GM10266 (cell line): ENCODE data around the gene FBLN2.

Experiments used
- DNase-seq: peaks from one replicate; pipeline ENCODE4 v3.0.0; 2012; ENCODE audit errors: extremely low spot score
- TF ChIP-seq, protein P1 (sequence below): IDR thresholded peaks from 2 replicates; pipeline ENCODE4 v1.5.1; 2012; ENCODE audit warnings: mild to moderate bottlenecking, low read depth; ENCODE audit not compliant: control insufficient read depth, insufficient read depth; ENCODE audit errors: missing control alignments

The FBLN2 gene

DNA sequence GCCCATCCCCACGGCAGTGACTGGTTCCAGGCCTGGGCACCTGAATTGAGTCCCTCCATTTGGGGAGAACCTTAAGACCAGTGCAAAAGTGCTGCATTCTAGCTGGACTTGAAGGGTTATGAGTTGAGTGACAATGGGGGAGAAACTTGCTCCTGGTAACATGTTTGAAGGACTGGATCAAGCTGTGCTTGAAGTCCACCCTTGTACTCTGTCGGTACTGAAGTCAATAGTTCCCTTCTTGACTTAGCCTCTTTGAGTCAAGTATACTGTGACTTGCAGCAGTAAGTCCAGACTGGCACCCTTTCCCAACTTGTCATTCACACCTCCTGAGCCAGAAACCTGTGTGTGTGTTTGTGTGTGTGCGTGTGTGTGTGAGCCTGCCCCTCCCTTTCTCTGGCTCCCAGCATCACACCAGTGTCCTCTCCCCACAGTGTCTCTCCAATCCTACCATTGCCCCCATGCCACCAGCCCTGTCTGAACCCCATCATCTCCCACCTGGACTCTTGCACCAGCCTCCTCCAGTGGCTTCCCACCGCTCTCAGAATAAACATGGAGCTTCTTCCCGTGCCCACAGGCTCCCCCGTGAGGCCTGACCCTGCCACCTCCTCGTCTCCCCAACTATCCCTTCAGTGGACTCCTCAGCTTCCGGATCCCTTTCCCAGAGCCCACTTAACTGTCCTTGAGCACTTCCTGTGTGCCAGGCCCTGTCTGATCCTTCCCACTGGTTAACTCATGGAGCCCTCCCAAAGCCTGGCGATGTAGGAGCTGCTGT is 10.2 kb upstream of the FBLN2 start:
- TF ChIP-seq, protein P1, sequence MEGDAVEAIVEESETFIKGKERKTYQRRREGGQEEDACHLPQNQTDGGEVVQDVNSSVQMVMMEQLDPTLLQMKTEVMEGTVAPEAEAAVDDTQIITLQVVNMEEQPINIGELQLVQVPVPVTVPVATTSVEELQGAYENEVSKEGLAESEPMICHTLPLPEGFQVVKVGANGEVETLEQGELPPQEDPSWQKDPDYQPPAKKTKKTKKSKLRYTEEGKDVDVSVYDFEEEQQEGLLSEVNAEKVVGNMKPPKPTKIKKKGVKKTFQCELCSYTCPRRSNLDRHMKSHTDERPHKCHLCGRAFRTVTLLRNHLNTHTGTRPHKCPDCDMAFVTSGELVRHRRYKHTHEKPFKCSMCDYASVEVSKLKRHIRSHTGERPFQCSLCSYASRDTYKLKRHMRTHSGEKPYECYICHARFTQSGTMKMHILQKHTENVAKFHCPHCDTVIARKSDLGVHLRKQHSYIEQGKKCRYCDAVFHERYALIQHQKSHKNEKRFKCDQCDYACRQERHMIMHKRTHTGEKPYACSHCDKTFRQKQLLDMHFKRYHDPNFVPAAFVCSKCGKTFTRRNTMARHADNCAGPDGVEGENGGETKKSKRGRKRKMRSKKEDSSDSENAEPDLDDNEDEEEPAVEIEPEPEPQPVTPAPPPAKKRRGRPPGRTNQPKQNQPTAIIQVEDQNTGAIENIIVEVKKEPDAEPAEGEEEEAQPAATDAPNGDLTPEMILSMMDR: no peak
- DNase-seq: no peak

DNA sequence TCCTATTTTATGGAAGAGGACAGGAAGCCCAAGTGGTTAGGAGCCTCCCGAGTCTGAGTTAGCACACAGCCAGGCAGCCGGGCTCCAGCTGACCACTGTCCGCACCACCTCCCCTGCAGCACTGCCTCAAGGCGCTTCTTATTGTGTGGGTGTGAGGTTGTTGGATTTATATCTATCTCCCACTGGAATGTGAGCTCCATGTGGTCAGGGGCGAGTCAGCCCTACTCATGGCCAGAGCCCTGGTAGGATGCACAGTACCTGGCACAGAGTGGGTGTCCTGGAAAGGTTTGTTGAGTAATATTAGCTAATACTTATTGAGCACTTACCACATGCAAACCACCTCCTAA is 9.7 kb upstream of the FBLN2 start:
- TF ChIP-seq, protein P1: no peak
- no peak for DNase-seq

GRCh38 chr3:13539671-13540070 is 9.3 kb upstream of the FBLN2 start:
- TF ChIP-seq, protein P1: no peak

DNA sequence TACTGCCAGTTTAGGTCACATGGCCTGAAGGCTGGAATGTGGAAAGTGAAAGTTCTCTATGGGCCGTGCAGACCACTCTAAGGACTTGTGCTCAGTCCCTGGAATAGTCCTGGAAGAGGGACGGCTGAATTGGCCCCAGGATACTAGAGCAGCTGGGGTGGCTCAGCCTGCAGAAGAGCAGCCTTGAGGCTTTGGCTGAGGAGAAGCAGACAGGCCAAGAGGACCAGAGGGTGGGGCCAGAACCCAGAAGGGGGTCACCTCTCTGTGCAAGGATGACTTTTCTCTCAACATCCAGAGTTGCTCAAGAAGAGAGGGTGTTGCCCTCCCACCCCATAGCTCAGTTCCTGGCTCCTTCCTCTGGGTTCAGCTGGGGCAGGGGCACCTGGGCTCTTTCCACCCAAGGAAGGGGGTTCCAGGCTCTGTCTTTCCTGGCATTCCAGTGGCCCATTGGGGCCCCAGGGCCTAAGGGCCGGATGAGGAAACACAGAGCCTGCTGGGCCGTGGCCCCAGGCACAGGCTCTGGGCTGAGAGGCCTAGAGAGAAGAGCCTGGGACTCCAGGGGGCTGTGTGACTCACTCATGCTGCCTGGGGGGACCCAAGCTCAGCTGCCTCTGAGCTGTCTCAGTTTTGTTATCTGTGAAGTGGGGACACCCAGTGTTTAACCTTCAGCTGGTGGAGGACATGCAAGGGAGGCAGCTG is 8.5 kb upstream of the FBLN2 start:
- TF ChIP-seq, protein P1: no peak
- no peak for DNase-seq

More at GRCh38 chr3:13539671-13540070, 9.3 kb upstream of the FBLN2 start:
- no peak for DNase-seq

DNA sequence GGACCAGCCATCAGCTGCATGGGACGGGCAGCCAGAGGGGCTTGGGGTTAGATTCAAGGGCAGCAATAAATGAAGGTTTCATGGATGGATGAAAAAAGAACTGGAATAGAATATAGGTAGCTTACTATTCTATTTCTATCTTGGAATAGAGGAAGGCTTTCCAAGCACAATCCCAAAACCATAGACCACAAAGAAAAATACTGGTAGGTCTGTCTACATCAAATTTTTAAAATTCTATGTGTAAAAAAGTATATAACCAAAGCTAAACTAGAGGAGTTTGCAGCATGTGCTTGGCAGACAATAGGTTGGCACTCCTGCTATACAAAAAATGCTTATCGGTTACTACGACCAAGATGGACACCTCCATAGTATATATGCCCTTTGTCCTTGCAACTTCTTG is 7.2 kb upstream of the FBLN2 start:
- TF ChIP-seq, protein P1: no peak
- no peak for DNase-seq

DNA sequence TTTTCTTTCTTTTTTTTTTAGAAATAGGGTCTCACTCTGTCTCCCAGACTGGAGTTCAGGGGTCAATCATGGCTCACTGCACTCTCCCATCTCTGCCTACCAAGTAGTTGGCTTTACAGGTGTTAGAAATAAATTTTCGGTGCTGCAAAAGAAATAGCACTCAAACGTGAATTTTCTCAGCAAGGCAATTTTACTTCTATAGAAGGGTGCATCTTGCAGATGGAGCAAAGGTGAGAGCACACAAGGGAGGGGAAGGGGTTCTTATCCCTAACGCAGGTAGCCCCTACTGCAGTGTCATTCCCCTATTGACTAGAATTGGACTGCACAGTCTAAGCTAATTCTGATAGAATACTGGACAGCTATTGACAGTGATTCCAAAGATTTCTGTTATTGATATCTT is 6.8 kb upstream of the FBLN2 start:
- TF ChIP-seq, protein P1: no peak
- DNase-seq: no peak

DNA sequence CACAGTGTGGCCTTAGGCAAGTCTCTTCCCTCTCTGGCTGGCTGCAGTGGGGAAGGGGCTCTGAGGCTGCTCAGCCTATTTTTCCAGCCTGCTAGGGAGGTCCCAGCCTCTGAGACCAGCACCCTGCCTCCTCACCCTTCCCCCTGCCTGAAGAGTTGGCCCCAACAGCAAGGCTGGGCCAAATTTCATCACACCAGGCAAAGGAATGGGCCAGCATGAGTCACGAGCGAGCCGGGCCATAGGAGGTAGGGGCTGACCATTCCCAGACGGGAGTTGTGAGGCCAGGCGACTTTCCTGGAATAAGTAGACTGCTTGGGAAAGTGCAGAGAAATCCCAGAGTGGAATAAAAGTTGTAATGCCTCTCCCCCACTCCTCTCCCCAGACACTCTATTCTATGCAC is 5.7 kb upstream of the FBLN2 start:
- TF ChIP-seq, protein P1: no peak
- DNase-seq: no peak
